ENCODE results near the gene FAM3A.

DNA sequence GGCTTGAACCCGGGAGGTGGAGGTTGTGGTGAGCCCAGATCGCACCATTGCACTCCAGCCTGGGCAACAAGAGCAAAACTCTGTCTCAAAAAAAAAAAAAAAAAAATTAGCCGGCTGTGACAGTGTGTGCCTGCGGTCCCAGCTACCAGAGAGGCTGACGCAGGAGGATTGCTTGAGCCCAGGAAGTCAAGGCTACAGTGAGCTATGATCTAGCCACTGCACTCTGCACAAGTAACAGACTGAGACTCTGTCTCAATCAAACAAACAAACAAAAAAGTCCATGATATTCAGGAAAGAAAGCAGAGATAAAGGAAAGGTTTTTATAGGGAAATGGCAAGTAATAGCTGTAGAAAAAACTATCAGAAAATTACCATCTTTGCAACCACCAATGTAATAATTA lies 34.8 kb downstream of the FAM3A start:
- TF ChIP-seq CTCF (IDR thresholded peaks at IDR 0.05; ENCODE audit: low read depth, low read length) (no peak), POLR2A (IDR thresholded peaks at IDR 0.05; ENCODE audit: extremely low read depth, insufficient read length) (no peak)
